GM21390 (cell line): ENCODE measurements around the gene ZMYND15.

ENCODE experiments used
- ATAC-seq: cut with Tn5 transposase; IDR thresholded peaks from one replicate; pipeline ENCODE4 v1.9.1; 2021; ENCODE audit not compliant: unreplicated experiment

The ZMYND15 gene

DNA sequence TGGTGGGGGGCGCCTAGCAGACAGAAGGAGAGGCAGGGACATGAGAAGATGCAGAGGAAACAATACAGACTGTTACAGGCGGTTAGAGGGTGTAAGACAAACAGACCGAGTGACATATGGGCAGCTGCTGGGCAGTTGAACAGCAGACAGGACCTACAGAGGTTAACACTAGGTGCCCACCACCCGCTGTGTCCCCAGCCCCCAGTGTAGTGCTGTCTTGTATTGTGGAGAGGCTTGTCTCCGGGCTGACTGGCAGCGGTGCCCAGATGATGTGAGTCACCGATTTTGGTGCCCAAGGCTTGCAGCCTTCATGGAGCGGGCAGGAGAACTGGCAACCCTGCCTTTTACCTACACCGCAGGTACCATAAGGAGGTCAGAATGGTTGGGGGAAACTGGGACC, 2.5 kb downstream of the ZMYND15 start:
- no peak for ATAC-seq

DNA sequence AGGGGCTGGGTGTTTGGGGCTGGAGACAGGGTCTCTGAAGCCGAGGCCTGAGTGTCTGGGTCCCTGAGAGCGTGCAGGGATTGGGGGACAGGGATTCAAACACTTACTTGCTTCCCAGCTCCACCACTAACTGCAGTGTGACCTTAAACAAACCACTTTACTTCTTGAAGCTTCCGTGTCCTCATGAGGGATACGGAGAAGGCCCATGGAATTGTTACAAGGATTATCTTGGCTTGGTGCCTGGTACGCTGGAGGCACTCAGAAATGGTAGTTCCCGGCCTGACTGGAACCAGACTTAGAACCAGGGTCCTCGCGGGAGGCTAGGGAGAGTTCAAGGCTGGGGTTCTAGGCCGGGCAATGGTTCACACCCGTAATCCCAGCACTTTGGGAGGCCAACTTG, 3.0 kb downstream of the ZMYND15 start:
- no peak for ATAC-seq

DNA sequence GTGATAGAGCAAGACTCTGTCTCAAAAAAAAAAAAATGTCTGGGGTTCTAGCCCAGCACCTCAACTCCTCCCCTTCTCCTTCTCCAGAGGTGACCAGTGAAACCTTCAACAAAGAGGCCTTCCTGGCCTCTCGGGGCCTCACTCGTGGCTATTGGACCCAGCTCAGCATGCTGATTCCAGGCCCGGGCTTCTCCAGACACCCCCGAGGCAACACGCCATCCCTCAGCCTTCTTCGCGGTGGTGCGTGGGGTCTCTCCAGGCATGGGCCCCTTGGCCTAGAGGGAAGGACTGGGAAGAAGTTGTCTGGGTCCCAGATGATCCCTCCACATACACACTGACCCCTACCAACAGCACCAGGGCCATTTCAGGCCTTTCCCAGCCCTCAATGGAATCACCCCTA, 3.6 kb downstream of the ZMYND15 start:
- no peak for ATAC-seq

DNA sequence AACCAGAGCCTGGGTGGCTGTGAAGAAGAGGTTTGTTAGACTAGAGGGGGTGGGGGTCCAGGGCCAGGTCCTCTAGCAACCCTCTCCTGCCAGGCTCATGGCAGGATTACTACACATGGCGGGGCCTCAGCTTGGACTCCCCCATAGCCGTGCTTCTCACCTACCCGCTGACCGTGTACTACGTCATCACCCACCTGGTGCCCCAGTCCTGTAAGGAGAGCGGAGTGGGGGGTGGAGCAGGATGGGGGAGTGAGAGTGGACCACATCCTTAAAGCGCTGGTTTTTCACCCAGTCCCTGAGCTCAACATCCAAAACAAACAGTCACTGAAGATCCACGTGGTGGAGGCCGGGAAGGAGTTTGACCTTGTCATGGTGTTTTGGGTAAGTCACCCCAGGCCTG, 4.3 kb downstream of the ZMYND15 start:
- ATAC-seq: no peak

DNA sequence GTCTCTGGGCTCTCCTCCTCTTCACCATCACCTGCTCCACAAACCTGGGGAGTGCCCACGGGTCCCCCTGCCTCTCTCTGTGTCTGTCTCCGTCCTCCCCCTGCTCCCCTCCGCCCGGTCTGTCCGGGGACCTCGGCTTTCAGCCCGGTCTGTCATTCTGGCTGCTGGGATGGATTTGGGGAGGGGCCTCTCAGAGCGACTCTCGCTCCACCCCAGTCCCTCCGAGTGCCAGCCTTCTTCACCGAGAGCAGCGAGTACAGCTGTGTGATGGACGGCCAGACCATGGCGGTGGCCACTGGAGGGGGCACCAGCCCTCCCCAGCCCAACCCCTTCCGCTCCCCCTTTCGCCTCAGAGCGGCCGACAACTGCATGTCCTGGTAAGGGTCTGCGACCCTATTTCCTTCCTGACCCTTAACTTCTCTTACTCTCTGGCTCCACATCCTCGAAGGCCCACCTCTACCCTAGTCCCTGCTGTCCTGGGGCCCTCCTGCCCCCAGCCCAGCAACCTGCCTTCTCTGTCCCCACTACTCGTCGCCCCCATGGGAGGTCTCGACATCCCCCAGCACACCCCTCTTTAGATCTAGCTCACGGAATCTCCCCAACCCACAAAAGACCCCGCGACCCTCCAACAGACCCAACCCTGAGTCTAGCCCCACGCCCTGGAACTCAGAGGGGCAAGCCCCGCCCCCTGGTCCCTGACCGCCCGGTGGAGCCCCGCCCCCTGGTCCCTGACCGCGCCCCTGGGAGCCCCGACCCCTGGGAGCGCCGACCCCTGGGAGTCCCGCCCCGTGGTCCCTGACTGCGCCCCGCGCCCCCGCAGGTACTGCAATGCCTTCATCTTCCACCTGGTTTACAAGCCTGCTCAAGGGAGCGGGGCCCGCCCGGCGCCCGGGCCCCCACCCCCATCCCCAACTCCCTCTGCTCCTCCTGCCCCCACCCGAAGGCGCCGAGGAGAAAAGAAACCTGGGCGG, 5.7 kb downstream of the ZMYND15 start:
- no peak for ATAC-seq

DNA sequence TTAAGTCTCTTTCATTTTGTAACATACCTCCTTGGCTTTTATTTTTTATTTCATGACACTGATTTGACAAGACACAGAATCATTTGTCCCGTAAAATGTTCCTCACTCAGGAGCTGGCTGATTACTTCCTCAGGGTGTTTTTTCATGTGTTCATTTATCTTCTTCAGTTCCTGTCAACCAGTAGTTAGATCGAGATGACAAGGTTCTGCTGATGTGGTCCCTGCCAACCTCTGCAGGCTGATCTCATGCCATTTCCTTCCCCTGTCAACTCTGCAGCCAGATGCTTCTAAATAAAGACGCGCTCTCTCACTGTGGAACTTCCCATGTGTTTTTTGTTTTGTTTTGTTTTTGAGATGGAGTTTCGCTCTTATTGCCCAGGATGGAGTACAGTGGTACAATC, 8.2 kb downstream of the ZMYND15 start:
- no peak for ATAC-seq

DNA sequence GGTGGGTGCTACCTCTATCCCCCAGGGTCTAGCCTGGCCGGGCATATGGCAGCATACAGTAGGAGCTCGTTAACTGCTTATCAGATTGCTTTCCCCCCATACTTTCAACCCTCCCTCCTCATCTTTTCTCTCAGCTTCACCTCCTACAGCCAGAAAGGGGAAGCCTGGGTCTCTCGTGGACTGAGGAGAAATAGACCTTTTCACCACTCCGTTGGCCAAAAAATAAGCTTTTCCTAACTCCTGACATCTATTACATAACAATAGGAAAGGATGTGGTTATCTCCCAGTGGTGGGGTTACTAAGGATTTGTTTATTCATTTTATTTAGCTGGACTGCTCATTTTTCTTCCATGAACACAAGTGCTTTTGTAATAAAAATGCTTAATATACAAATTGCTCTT, 9.1 kb downstream of the ZMYND15 start:
- no peak for ATAC-seq

DNA sequence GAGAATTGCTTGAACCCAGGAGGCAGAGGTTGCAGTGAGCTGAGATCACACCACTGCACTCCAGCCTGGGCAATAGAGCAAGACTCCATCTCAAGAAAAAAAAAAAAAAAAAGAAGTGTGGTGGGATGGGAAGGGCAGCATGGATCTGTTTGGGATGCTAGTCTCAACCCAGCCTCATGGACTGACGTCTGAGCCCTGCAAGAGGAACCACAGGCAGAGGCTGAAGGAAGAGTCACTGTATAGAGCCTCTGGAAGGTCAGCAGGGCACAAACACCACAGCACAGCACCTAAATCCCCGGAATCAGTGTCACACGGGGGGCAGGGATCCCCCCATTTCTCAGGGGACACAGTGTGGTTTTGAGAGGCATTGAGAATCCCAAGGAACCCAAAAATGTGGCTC, 11.0 kb downstream of the ZMYND15 start:
- ATAC-seq: no peak

DNA sequence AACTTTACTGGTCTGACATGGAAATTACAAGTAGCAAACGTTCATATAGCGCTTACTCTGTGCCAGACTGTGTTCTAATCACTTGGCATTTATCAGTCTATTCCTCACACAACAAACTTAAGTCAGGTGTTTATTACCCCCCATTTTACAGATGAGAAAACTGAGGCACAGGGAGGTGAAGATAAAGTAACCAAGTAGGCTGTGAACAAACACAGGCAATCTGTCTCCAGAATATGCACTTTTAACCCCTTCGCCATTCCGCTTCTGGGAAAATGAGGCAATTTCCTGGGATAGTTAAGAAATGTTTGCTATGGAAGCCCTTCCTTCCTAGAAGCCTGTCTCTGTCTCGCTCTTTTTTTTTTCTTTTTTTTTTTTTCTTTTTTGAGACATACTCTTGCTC, 12.3 kb downstream of the ZMYND15 start:
- no peak for ATAC-seq

DNA sequence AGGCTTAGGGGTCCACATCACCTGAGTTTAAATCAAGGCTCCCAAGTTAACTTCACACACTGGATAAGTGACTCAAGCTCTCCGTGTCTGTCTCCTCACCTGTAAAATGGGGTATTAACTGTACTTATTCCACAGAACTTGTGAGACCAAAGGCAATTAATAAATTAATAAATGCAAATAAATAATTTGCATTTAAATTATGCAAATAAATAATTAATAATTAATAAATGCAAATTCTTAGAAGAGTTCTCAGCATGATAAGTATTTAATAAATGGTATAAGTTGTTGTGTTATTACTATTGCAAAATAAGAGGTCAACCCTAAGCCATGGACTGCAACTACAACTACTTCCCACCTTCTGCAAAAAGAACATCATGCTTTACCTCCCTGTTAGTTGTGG, 13.8 kb downstream of the ZMYND15 start:
- ATAC-seq: no peak

DNA sequence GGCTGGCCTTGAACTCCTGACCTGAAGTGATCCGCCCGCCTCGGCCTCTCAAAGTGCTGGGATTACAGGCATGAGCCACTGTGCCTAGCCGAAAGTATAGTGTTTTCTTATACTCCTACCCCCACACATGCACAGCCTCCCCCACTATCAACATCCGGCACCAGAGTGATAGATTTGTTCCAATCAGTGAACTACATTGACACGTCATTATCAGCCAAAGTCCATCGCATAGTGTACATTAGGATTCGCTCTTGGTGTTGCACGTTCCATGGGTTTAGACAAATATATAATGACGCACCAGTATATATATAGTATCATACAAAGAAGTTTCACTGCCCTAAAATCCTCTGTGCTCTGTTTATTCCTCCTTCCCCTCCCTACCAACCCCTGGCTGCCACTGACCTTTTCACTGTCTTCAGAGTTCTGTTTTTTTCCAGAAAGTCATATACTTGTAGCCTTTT, 20.2 kb downstream of the ZMYND15 start:
- no peak for ATAC-seq

DNA sequence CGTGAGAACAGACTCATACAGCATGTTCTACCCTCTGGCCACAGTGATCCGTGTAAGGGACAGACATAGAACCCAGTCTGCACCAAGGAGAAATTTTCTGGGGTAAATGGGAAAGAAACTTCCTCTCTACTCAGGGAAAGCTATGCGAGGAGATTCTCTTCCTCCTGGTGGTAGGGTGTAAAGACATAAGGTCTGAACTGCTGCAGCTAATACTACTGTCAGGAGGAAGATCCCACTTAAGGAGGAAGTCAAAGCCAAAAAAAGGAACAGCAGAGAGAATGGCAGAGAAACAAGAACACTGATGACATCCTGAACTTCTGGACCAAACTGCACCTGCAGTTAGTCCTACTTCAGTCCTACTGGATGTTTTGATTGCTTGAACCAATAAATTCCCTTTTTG, 25.0 kb downstream of the ZMYND15 start:
- no peak for ATAC-seq

DNA sequence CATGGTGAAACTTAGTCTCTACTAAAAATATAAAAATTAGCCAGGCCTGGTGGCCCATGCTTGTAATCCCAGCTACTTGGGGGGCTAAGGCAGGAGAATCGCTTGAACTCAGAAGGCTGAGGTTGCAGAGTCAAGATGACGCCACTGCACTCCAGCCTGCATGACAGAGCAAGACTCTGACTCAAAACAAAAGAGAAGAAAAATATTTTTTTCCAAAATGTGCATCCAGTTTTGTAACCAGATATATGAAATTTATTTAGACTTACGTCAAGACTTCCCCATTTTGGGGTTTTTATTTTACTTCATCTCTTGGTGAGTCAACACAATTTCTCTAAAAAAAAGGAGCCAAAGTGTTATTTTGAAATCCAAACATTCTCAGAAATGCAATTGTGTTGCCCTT, 26.6 kb downstream of the ZMYND15 start:
- ATAC-seq: no peak

DNA sequence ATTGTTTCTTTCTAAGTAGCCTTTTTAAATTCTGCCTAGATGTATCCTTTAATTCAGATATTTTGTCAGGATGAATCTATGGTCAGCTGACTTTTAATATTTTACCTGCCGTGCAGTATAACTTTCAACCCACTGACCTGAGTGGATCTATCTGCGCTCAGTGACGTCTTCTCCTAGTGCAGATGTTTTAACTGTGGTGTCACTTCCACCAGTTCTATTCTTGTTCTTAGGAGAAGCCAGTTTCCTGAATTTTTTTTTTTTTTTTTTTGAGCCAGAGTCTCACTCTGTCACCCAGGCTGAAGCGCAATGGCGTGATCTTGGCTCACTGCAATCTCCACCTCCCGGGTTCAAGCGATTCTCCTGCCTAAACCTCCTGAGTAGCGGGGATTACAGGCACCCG, 27.1 kb downstream of the ZMYND15 start:
- no peak for ATAC-seq

DNA sequence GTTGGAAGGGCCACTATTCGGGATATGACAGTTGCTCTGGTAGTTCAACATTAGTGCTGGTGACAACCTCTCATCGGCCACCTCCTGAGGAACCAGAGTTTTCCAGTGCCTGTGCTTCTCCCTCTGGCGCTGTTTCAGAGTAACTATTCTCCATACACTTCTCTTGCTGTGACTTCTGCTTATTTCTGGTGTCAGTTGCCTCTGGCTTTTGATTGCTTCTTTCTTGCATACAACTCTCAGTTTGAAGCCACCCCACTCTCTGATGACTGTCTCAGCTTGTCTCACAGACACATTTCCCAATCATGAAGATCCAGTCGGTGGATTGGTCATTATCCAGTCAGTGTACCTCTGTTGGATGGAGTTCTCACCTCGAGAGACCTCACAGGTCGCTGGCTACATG, 28.7 kb downstream of the ZMYND15 start:
- ATAC-seq: no peak

DNA sequence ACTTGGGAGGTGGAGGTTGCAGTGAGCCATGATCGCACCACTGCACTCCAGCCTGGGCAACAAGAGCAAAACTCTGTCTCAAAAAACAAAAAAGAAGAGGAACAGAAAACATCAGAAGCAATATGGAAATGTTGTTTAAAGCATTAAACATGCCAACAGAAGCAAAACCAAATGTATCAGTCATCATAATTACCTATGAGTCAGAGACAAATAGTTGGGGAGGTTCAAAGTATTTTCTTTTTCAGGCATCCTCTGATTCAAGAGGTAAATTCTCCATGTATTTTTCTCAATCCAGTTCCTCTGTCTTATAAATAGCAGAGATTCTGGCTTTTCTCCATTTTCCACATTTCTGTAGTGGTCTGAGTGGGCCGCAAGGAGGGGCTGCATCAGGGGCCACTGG, 30.0 kb downstream of the ZMYND15 start:
- ATAC-seq: no peak

DNA sequence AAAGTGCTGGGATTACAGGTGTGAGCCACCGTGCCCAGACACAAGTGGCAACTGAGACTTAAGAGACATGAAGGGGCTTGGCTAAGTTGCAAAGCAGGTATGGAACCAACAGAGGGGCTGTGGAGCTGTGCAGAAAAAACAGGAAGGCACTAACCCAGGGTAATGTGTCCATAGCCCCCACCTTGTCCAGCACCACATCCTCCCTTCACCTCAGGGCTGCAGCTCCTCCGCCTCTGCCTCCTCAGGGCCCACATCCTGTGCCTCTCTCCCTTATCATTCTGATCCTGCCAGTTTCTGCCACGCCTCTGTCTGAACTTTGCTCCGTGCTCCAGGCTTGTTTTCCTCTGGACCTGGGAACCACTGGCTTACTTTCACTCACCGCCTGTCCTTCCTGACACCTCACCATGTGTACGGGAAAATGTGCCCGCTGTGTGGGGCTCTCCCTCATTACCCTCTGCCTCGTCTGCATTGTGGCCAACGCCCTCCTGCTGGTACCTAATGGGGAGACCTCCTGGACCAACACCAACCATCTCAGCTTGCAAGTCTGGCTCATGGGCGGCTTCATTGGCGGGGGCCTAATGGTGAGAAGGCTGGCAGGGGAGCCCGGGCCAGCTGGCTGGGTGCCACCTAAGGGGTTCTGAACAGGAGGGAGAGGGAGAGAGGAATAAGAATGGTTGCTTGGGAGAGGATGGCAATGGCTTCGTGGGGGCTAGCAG, 32.0 kb downstream of the ZMYND15 start, which contains the start of gene TM4SF5:
Gene TM4SF5 (plus strand): TSS at position 368 of the 716 bp plus-strand sequence. CDS start 37 bp downstream, at position 405.
- ATAC-seq: no peak

DNA sequence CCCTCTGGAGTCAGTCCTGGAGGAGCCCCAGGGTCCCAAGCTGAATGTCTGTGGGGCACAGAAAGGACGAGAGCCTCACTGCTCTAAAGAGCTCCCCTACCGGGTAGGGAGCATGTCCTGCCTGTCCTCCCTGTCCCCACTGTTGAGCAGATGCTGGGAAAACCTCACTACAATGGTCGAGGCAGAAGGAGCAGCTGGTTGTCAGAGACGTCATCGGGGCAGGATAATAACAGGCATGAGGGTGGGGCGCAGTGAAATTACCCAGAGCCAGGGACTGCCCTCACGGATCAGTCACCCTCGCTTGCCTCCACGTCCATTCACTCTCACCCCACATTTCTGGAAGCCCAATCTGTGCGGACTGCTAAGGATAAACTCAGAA, 32.6 kb downstream of the ZMYND15 start:
- no peak for ATAC-seq

DNA sequence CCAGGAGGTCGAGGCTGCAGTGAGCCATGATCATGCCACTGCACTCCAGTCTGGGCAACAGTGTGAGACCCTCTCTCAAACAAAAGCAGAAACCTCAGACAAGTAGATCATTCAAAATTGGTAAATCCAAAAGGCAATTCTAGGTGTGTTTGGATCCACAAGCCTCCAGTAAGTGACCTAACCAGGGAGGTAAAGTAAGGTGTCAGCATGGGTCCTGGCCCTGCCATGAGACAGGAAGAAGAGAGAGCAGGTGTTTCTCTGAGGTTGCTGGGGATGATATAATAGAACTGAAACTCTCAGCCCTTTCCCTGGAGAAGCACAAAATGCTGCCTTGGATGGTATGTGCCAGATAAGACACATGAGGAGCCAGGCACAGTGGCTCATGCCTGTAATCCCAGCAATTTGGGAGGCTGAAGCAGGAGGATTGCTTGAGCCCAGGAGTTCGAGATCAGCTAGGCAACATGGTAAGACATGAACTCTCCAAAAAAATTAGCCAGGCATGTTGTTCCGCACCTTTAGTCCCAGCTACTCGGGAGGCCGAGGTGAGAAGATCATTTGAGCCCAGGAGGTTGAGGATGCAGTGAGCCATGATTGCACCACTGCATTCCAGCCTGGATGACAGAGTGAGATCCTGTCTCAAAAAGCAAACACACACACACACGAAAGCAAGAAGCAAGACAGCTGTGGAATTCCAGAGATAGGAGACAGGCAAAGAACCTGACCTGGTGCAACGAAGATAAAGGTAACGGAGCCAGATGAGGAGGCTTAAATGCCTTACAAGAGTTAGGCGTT, 38.5 kb downstream of the ZMYND15 start:
- no peak for ATAC-seq

DNA sequence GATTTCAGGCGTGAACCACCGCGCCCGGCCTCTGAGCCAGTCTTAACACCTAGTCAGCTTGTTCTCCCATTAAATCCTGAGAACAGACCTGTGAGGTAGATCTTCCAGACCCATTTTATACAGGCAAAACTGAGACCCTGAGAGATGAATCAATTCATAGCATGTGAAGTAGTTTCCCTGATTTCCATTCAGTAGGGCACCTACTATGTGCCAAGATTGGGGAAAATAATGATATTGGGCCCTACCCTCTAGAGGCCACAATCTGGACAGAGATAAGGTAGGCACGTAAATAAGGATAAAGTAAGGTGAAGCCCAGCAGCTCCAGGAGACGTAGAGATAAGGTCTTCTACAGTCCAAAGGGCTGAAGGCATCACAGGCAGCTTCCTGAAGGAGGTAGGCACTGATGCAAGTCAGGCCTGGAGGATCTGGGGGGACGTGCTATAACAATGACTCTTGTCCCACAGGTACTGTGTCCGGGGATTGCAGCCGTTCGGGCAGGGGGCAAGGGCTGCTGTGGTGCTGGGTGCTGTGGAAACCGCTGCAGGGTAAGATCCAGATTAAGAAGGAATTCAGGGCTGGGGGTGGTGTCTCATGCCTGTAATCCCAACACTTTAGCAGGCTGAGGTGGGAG, 40.8 kb downstream of the ZMYND15 start:
- no peak for ATAC-seq

DNA sequence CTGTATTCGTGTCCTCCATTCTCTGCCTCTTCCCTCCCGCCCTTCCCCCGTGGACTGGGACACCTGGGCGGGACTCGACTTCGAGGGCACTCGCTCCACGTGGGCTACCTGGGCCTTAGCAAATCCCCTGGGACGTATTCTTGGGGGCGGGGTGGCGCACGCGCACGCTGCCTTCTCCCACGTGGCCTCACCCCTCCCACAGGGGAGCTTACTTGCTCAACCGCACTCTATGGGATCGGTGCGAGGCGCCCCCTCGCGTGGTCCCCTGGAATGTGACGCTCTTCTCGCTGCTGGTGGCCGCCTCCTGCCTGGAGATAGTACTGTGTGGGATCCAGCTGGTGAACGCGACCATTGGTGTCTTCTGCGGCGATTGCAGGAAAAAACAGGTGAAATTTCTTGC, 43.0 kb downstream of the ZMYND15 start:
- no peak for ATAC-seq
